ENCODE measurements around the gene AUH.

DNA sequence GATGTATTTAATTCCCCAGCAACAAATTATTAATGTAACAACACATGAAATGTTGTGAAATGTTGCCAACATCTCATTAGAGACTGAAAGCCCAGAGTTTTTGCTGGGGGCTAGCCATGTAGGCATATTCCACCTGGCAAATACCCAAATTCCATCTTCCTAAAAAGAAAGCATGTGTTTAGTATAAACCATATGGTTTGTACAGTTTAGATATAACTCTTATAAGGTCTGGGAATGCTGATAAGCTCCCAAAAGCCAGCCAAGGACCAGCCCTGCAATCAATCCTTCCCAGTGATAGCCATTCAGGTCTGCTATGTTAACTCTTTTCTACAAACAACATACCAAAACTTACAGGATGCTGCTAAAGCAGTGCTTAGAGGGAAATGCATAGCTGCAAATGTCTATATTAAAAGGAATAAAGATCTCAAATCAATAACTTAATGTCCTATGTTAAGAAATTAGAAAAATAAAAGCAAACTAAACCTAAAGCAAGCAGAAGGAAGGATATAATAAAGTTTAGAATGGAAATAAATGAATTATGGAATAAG lies 158.9 kb downstream of the AUH start:
- TF ChIP-seq, protein P1, sequence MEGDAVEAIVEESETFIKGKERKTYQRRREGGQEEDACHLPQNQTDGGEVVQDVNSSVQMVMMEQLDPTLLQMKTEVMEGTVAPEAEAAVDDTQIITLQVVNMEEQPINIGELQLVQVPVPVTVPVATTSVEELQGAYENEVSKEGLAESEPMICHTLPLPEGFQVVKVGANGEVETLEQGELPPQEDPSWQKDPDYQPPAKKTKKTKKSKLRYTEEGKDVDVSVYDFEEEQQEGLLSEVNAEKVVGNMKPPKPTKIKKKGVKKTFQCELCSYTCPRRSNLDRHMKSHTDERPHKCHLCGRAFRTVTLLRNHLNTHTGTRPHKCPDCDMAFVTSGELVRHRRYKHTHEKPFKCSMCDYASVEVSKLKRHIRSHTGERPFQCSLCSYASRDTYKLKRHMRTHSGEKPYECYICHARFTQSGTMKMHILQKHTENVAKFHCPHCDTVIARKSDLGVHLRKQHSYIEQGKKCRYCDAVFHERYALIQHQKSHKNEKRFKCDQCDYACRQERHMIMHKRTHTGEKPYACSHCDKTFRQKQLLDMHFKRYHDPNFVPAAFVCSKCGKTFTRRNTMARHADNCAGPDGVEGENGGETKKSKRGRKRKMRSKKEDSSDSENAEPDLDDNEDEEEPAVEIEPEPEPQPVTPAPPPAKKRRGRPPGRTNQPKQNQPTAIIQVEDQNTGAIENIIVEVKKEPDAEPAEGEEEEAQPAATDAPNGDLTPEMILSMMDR (conservative IDR thresholded peaks at IDR 0.05; ENCODE audit: low read length): no peak
- TF ChIP-seq EZH2phosphoT487 (IDR thresholded peaks at IDR 0.05; ENCODE audit: borderline replicate concordance, low read depth, low read length): no peak
